Measurements from ENCODE around the gene SLC4A2.

Gene SLC4A2

GRCh38 chr7:151056666-151057505 lies 2.5 kb upstream of the SLC4A2 start:
- ChIA-PET POLR2A (no interaction called here), CTCF (interaction anchor here (0.9 to 1.2 kb wide), 3 partner anchors 25 to 55 kb away, joined by 3 to 5 read pairs (median 3); no protein-coding TSS in a partner anchor)
- DNase-seq (ENCODE audit: low read depth, low spot score) = no peak
- H3K4me3 ChIP-seq (ENCODE audit: low read depth, low read length) = peak overlapping the region; percentile 73
- no peak for TF ChIP-seq CTCF (IDR thresholded peaks at IDR 0.05; ENCODE audit: insufficient read depth, low read length, missing control alignments)

- no peak for DNase-seq (ENCODE audit: low read depth, low spot score)
- CTCF ChIA-PET = interaction anchor here (0.9 to 1.7 kb wide), 4 partner anchors 26 to 56 kb away, joined by 3 to 5 read pairs (median 4); no protein-coding TSS in a partner anchor
- no peak for TF ChIP-seq CTCF (IDR thresholded peaks at IDR 0.05; ENCODE audit: insufficient read depth, low read length, missing control alignments)
- POLR2A ChIA-PET = interaction anchor here (1.7 kb wide), 1 partner anchor 29 kb away, joined by 9 read pairs; the partner anchor contains the start of gene ABCB8
- peak within 1 kb of the TSS; percentile 73 for H3K4me3 ChIP-seq (ENCODE audit: low read depth, low read length)
These were observed 1.8 kb upstream of the SLC4A2 start, which contains the start of gene CDK5 for GRCh38 chr7:151057506-151057988. TSS of gene CDK5 (minus strand) at chr7:151057897. CDS start at chr7:151057848, 49 bp downstream.

DNA sequence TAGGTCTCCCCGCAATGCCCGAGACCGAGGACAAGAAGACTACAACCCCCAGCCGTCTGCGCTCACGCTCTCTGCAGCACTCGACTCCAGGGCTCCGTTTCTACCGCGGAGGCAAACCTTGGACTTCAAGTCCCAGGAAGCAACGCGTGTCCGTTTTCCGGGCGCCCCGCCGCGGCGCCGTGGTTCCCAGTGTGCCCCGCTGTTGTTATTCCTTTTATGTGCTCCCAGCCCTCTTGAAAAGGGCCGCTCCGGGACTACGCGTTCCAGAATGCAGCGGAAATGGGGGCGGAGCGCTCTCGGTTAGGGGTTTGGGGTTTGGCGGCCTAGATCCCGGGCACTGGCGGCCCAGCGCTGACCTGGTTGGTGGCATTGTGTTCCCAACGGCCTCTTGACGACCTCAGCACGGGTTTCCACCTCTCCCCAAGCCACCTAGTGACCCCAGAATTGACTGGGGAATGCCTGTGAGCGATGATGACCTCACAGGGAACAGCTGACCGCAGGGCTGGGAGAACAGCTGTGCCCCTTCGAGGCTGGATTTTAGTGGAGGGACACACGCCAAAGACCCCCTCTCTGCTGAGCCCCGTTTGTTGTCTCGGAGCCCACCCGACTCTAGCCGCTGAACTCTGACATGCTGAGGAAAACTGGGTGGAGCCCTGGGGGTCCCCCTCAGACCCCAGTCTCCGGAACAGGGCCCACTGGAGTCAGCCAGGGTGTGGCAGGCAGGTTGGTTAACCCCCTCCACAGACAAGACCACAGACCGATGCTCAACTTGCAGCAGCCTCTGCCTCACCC lies 1.2 kb upstream of the SLC4A2 start:
- peak overlapping the region; percentile 73 for H3K4me3 ChIP-seq (ENCODE audit: low read depth, low read length)
- DNase-seq (ENCODE audit: low read depth, low spot score) = peak; percentile 98
- no peak for TF ChIP-seq CTCF (IDR thresholded peaks at IDR 0.05; ENCODE audit: insufficient read depth, low read length, missing control alignments)
- ChIA-PET CTCF (interaction anchor here (0.9 to 2.4 kb wide), 6 partner anchors 19 to 55 kb away, joined by 3 to 11 read pairs (median 4); no protein-coding TSS in a partner anchor), POLR2A (interaction anchor here (1.1 to 1.7 kb wide), 2 partner anchors 23 to 30 kb away, joined by 6 to 9 read pairs; partner anchors contain the start of genes ABCB8 and FASTK)

GRCh38 chr7:151058781-151059366 lies 515 bp upstream of the SLC4A2 start:
- POLR2A ChIA-PET = interaction anchor here (1.1 to 1.7 kb wide), 2 partner anchors 22 to 31 kb away, joined by 6 to 9 read pairs; partner anchors contain the start of genes ABCB8 and FASTK
- CTCF ChIA-PET = interaction anchor here (1.0 to 2.4 kb wide), 5 partner anchors 18 to 54 kb away, joined by 3 to 11 read pairs (median 5); no protein-coding TSS in a partner anchor
- no peak for TF ChIP-seq CTCF (IDR thresholded peaks at IDR 0.05; ENCODE audit: insufficient read depth, low read length, missing control alignments)
- H3K4me3 ChIP-seq (ENCODE audit: low read depth, low read length) = peak overlapping the region; percentile 73
- no peak for DNase-seq (ENCODE audit: low read depth, low spot score)

- ChIA-PET POLR2A (interaction anchor here (1.2 kb wide), 1 partner anchor 20 kb away, joined by 3 read pairs; the partner anchor contains the start of gene FASTK), CTCF (interaction anchor here (0.6 to 4.8 kb wide), 7 partner anchors 17 to 64 kb away, joined by 3 to 48 read pairs (median 5); no protein-coding TSS in a partner anchor)
- no peak for TF ChIP-seq CTCF (IDR thresholded peaks at IDR 0.05; ENCODE audit: insufficient read depth, low read length, missing control alignments)
- H3K4me3 ChIP-seq (ENCODE audit: low read depth, low read length) = peak overlapping the region; percentile 75
- no peak for DNase-seq (ENCODE audit: low read depth, low spot score)
These were observed 675 bp downstream of the SLC4A2 start for GRCh38 chr7:151060113-151060415.
